Body of pancreas (tissue), 4 donors: ENCODE data around the gene NEXN.

Experiments
- CTCF ChIP-seq, 7 experiments: fragments of 450-650 bp in 4 of 7; fragments of 200-600 bp in 3 of 7; sonication (generic) in 3 of 7; IDR thresholded peaks; one replicate each; pipeline ENCODE4 v1.5.1; 2016 to 2019; ENCODE audit warnings: antibody characterized with exemption in 7 of 7
- POLR2A ChIP-seq, 3 donors: fragments of 450-650 bp; IDR thresholded peaks; one replicate each; pipeline ENCODE4 v1.6.1; 2016; ENCODE audit warnings: antibody characterized with exemption in 3 of 3, mild to moderate bottlenecking in 2 of 3

DNA sequence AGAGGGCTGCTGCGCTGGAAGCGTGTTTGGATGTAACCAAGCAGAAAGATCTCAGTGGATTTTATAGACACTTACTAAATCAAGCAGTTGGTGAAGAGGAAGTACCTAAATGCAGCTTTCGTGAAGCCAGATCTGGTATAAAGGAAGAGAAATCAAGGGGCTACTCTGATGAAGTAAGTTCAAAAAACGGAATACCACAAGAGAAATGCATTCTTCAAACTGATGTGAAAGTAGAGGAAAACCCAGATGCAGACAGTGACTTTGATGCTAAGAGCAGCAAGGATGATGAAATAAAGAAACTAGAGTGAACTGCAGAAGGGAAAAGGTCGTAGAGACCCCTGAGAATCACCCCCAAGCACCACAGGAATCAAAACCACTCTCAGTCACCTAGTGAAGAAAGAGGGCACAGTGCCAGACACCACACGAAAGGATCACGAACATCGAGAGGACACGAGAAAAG is 40.8 kb upstream of the NEXN start:
- no peak for TF ChIP-seq CTCF (IDR thresholded peaks at IDR 0.05)
- TF ChIP-seq POLR2A (IDR thresholded peaks at IDR 0.05) = no peak
